ENCODE measurements around the gene DEFB131A.
"Not testable (repeated sequence)": the region's sequence is repeated elsewhere in the genome, so short reads cannot be mapped to it uniquely, and the experiment has no call there.

Gene DEFB131A

GRCh38 chr4:9495443-9495842 is 51.2 kb downstream of the DEFB131A start:
- DNase-seq: peak; percentile 68

GRCh38 chr4:9497575-9498467 is 53.6 kb downstream of the DEFB131A start:
- DNase-seq: not testable (repeated sequence)

GRCh38 chr4:9498468-9499040 is 54.3 kb downstream of the DEFB131A start:
- not testable (repeated sequence) for DNase-seq

- not testable (repeated sequence) for DNase-seq
These were observed 55.8 kb downstream of the DEFB131A start for GRCh38 chr4:9499974-9500487.

All from stimulated activated CD4-positive, alpha-beta T cell treated with anti-CD3 and anti-CD28 coated beads, Interleukin-4, amount 100 ng/mL, for 1 hour (primary cell).